Memory B cell (primary cell): ENCODE data around the gene DNM2.

Source experiments
- ATAC-seq: fragments of 150-1000 bp; cut with Tn5 transposase; 2 replicates; pipeline ENCODE4 v1.10.0; 2021; ENCODE audit warnings: low read depth, mild to moderate bottlenecking, moderate library complexity
- DNase-seq, 2 donors: peaks; one replicate each; pipeline ENCODE4 v3.0.0; 2022; ENCODE audit warnings: low spot score in 2 of 2
- H3K27ac Mint-ChIP-seq: one replicate; pipeline ENCODE4 v1.8.0; 2022; ENCODE audit warnings: mild to moderate bottlenecking, moderate library complexity, mixed read lengths
- H3K27me3 Mint-ChIP-seq: one replicate; pipeline ENCODE4 v1.8.0; 2022; ENCODE audit warnings: mixed read lengths
- H3K36me3 Mint-ChIP-seq: one replicate; pipeline ENCODE4 v1.8.0; 2022; ENCODE audit warnings: mild to moderate bottlenecking, mixed read lengths
- H3K4me1 Mint-ChIP-seq: one replicate; pipeline ENCODE4 v1.8.0; 2022; ENCODE audit warnings: mixed read lengths
- H3K4me3 Mint-ChIP-seq: one replicate; pipeline ENCODE4 v1.8.0; 2022; ENCODE audit warnings: mild to moderate bottlenecking, moderate library complexity, mixed read lengths
- H3K9me3 Mint-ChIP-seq: one replicate; pipeline ENCODE4 v1.8.0; 2022; ENCODE audit warnings: mixed read lengths

DNM2 gene

DNA sequence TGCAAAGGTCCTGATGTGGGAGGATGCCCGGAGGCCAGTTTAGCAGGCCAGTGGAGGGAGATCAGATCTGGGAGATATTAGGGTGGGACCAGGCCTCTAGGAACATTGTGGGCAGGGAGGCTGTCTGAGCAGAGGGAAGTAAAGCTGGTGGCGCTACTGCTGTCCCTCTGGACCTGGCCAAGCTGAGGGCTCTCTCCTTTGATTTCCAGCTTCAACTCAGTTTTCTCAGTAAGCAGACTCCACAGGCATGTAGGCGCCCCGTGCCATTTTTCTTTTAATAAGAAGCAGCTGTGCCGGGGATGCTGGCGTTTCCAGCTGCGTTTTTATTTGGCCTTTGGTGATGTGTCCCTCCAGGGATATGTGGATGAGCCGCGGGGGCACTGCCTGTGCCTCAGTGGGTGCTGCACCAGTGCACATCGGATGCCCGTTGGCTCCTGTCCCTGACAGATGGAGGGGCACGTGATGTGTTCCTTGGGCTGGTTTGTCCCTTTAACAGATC, 6.7 kb downstream of the DNM2 start:
- no peaks in the 10 kb centered on the region for H3K9me3 Mint-ChIP-seq
- no peak overlapping the region for H3K27ac Mint-ChIP-seq
- DNase-seq (no peak), ATAC-seq (no peak)
- H3K27me3 Mint-ChIP-seq, result no peaks in the 10 kb centered on the region
- peaks cover 37% of the 10 kb centered on the region for H3K4me1 Mint-ChIP-seq
- H3K36me3 Mint-ChIP-seq, result peaks cover 13% of the 10 kb centered on the region
- H3K4me3 Mint-ChIP-seq, result no peak overlapping the region

DNA sequence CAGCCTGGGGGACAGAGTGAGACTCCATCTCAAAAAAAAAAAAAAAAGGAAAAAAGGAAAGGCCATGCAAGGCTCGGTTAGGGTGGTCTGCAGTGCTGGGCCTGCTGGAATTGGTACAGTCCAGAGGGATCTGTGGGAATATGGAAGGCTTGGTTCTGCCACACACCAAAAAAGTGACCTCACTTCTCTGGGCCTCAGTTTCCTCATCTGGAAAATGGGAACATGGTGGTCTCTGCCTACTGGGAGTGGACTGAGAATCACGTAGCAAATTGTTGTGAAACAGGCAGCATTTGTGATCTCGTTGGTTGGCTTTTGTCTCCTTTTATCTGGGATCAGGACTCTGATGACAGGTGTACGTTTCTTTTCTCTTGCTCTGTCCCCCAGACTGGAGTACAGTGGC, 7.5 kb downstream of the DNM2 start:
- H3K9me3 Mint-ChIP-seq, result no peaks in the 10 kb centered on the region
- no peak overlapping the region for H3K4me3 Mint-ChIP-seq
- ATAC-seq (no peak), DNase-seq (no peak)
- H3K27ac Mint-ChIP-seq, result no peak overlapping the region
- H3K27me3 Mint-ChIP-seq, result no peaks in the 10 kb centered on the region
- H3K4me1 Mint-ChIP-seq, result peaks cover 38% of the 10 kb centered on the region
- peaks cover 13% of the 10 kb centered on the region for H3K36me3 Mint-ChIP-seq

DNA sequence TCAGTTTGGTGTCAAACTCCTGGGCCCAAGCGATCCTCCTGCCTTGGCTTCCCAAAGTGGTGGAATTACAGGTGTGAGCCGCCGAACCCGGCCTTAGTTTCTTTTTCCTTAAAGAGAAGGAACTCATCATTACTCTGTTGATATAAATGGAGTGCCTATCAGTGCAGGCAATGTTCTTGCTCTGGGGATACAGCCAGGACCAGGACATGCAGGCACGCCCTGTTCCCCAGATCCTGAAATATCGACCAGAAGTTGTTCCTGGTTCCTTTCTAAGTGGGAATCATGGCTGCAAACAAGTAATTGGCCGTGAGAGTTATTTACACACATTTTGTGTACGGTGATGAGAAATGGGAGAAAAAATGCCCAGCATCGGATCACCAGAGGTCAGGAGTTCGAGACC, 8.4 kb downstream of the DNM2 start:
- Mint-ChIP-seq H3K27ac (no peak overlapping the region), H3K27me3 (no peaks in the 10 kb centered on the region), H3K4me3 (no peak overlapping the region), H3K4me1 (peaks cover 38% of the 10 kb centered on the region), H3K9me3 (no peaks in the 10 kb centered on the region), H3K36me3 (peaks cover 13% of the 10 kb centered on the region)
- ATAC-seq (no peak), DNase-seq (no peak)

DNA sequence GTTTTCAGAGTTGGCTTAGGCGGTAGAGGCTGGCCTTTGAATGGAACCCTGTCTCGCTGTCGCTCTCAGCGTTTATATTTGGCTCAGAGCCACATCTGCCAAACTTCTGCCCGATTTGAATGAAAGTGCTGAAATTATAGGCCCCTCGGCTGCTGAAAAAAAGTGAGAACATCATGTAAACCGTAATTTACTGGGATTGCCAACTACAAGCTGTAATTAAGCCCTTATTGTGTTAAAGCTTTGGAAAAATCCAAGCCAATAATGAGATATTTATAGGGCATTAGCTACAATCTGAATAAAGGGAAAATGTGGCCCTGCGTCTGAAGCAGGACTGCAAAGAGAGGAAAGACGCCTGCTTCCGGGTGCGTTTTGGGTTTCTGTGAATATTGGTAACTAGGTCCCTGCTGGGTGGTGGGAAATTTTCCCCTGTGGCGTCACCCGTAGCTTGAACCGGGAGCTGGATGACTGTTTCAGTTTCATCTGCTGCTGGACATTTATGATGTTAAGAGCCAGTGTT, 9.9 kb downstream of the DNM2 start:
- ATAC-seq (no peak), DNase-seq (no peak)
- Mint-ChIP-seq H3K4me3 (no peak overlapping the region), H3K27ac (peak overlapping the region; percentile 78), H3K27me3 (no peaks in the 10 kb centered on the region), H3K9me3 (no peaks in the 10 kb centered on the region), H3K4me1 (peaks cover 35% of the 10 kb centered on the region), H3K36me3 (peaks cover 13% of the 10 kb centered on the region)

DNA sequence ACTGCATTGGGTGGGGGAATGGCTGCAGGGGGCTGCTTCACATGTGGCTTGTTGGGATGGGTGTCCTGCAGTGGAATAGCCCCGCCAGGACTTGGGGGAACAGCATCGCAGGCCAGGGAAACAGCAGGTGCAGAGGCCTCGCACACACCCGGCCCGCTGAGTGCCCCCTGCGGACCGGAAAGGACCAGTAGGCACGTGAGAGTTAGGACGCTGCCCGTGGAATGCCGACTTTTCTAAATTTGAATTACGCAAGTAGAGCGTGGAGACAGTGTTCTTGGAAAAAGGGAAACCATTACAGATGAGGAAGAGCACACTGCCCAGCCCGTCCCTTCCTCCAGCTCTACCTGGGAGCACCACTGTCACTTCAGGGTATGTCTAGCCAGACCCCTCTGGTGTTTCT, 11.5 kb downstream of the DNM2 start:
- no peak overlapping the region for H3K27ac Mint-ChIP-seq
- peaks cover 30% of the 10 kb centered on the region for H3K4me1 Mint-ChIP-seq

DNA sequence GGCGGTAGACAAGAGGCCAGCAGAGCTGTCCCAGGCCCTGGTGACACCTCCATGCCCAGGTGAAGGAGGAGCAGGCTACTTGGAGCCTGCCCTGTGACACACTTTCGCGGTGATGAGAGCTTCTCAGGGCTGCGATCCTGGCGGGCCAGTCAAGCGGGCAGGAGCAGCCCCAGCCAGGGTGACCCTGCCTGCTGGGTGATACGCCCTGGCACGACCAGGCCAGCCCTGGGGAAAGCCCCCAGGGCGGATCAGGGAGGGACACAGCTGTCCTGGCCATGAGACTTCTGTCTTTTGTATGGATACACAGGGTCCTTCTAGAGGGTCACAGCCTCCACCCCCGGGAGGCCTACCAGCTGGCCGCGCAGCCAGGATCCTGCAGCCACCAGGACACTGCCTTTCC, 13.1 kb downstream of the DNM2 start:
- Mint-ChIP-seq H3K9me3 (no peaks in the 10 kb centered on the region), H3K4me1 (peaks cover 26% of the 10 kb centered on the region), H3K27ac (peak overlapping the region; percentile 93), H3K36me3 (peaks cover 10% of the 10 kb centered on the region), H3K27me3 (no peaks in the 10 kb centered on the region), H3K4me3 (peak overlapping the region; percentile 32)
- ATAC-seq (no peak), DNase-seq (no peak)

More for the DNA sequence above, 11.5 kb downstream of the DNM2 start:
- Mint-ChIP-seq H3K27me3 (no peaks in the 10 kb centered on the region), H3K4me3 (no peak overlapping the region), H3K36me3 (peaks cover 9% of the 10 kb centered on the region), H3K9me3 (no peaks in the 10 kb centered on the region)
- no peak for DNase-seq
- no peak for ATAC-seq

DNA sequence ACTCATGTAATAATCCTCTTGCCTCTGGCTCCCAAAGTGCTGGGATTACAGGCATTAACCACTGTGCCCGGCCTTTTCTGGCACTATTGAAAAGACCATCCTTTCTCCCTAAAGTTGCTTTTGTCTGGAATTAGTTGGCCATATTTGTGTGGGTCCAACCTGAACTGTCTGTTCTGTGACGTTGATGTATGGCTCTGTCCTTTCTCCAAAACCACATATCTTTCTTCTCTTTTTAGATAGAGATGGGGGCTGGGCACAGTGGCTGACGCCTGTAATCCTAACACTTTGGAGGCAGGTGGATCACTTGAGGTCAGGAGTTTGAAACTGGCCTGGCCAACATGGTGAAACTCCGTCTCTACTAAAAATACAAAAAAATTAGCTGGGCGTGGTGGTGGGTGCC, 17.9 kb downstream of the DNM2 start:
- Mint-ChIP-seq H3K9me3 (peaks cover 2% of the 10 kb centered on the region), H3K4me3 (no peak overlapping the region), H3K4me1 (peaks cover 29% of the 10 kb centered on the region), H3K27ac (no peak overlapping the region), H3K36me3 (peaks cover 5% of the 10 kb centered on the region), H3K27me3 (no peaks in the 10 kb centered on the region)
- DNase-seq (no peak), ATAC-seq (no peak)

DNA sequence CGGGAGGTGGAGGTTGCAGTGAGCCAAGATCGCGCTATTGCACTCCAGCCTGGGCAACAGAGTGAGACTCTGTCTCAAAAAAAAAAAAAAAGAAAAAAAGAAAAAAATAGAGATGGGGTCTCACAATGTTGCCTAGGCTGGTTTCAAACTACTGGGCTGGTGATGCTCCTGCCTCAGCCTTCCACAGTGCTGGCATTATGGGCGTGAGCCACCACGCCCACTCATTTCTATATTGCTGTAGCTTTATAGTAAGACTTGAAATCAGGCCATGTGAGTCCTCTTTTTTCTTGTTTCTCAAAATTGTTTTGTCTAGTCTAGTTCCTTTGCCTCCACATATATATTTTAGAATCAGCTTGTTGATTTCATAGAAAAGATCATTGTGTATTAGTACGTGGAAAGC, 18.3 kb downstream of the DNM2 start:
- ATAC-seq (no peak), DNase-seq (no peak)
- peaks cover 5% of the 10 kb centered on the region for H3K36me3 Mint-ChIP-seq
- no peaks in the 10 kb centered on the region for H3K27me3 Mint-ChIP-seq
- H3K9me3 Mint-ChIP-seq, result peaks cover 2% of the 10 kb centered on the region
- peak overlapping the region; percentile 93 for H3K27ac Mint-ChIP-seq
- H3K4me3 Mint-ChIP-seq, result no peak overlapping the region
- H3K4me1 Mint-ChIP-seq, result peaks cover 32% of the 10 kb centered on the region

DNA sequence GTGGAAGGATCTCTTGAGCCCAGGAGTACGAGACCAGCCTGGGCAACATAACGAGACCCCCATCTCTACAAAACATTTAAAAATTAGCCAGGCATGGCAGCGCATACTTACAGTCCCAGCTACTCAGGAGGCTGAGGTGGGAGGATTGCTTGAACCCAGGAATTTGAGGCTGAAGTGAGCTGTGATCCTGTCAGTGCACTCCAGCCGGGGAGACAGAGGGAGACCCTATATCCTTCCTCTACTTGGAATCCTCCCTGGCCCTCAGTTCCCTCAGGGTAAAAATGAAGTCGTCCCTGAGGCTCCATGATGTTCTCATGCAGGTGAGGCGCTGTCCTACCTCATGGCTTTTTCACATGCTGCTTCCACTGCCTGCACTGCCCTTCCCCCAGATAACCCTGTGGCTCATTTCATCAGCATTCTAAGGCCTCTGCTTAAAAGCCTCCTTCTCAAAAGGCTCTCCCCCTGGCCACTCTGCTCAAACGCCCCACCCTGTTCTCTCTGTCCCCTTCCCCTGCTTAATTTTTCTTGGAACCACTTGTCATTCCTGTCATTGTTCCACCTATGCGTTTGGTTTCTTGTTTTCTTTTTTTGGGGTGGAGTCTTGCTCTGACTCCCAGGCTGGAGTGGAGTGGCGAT, 19.2 kb downstream of the DNM2 start:
- no peak for ATAC-seq
- Mint-ChIP-seq H3K36me3 (peaks cover 8% of the 10 kb centered on the region), H3K9me3 (peaks cover 2% of the 10 kb centered on the region), H3K27ac (peak overlapping the region; percentile 93), H3K27me3 (no peaks in the 10 kb centered on the region), H3K4me3 (no peak overlapping the region), H3K4me1 (peaks cover 34% of the 10 kb centered on the region)
- no peak for DNase-seq

DNA sequence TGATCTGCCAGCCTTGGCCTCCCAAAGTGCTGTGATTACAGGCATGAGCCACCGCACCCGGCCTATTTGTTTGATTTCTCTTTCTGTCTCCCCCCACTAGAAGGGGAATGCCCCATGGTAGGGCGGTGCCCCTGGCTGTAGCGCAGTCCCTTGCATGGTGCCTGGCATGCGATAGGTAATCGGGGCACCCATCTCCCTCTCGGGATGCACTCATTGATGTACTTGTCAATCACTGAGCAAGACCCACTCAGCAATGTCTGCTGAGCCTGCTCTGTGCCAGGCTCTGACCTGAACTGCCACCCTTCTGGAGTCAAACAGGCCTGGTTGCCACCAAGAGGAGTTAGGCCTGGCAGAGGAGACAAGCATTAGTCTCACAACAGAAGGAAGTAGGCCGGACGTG, 19.8 kb downstream of the DNM2 start:
- peak overlapping the region; percentile 93 for H3K27ac Mint-ChIP-seq
- DNase-seq (peak in 1 of 2 donors; percentile 35), ATAC-seq (peak; percentile 69)
- H3K4me3 Mint-ChIP-seq, result peak overlapping the region; percentile 83
- peaks cover 8% of the 10 kb centered on the region for H3K36me3 Mint-ChIP-seq
- peaks cover 37% of the 10 kb centered on the region for H3K4me1 Mint-ChIP-seq
- H3K27me3 Mint-ChIP-seq, result no peaks in the 10 kb centered on the region
- peaks cover 2% of the 10 kb centered on the region for H3K9me3 Mint-ChIP-seq

DNA sequence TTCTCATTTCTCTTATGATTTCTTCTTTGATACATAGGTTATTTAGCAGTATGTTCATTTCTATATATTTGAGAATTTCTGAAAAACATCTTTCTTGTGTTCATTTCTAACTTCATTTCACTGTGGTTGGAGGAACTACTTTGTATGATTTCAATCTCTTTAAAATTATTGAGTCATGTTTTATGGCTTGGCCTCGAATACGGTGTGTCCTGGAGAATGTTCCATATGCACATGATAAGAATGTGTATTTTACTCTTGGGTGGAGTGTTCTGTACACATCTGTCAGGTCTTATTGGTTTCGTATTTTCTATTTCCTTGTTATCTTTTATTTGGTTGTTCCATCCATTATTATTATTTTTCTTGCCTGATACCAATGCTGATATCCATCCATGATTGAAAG, 22.9 kb downstream of the DNM2 start:
- peak overlapping the region; percentile 20 for H3K27ac Mint-ChIP-seq
- DNase-seq (no peak), ATAC-seq (no peak)
- peaks cover 2% of the 10 kb centered on the region for H3K9me3 Mint-ChIP-seq
- no peak overlapping the region for H3K4me3 Mint-ChIP-seq
- H3K27me3 Mint-ChIP-seq, result no peaks in the 10 kb centered on the region
- H3K36me3 Mint-ChIP-seq, result peaks cover 9% of the 10 kb centered on the region
- H3K4me1 Mint-ChIP-seq, result peaks cover 37% of the 10 kb centered on the region

DNA sequence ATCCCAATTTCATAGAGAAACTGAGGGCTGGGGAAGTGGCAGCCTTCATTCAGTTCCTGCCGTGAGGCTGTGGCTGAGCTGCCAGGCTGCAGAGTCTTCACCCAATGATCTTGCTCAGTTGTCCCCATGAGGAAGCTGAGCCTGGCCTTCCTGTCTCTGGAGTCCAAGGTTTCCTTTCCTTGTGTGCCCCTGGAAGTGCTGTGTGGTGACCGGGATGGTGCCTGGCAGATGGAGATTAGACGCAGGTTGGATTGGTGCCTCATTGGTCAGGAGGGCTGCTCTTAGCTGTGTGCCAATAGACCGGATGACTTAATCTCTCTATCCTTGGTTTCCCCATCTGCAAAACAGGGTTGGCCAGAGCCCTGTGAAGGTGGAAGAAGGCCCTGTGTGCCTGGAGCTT, 24.6 kb downstream of the DNM2 start:
- Mint-ChIP-seq H3K4me3 (no peak overlapping the region), H3K4me1 (peaks cover 30% of the 10 kb centered on the region), H3K9me3 (peaks cover 2% of the 10 kb centered on the region), H3K36me3 (peaks cover 9% of the 10 kb centered on the region), H3K27me3 (no peaks in the 10 kb centered on the region), H3K27ac (no peak overlapping the region)
- DNase-seq, result no peak
- no peak for ATAC-seq

DNA sequence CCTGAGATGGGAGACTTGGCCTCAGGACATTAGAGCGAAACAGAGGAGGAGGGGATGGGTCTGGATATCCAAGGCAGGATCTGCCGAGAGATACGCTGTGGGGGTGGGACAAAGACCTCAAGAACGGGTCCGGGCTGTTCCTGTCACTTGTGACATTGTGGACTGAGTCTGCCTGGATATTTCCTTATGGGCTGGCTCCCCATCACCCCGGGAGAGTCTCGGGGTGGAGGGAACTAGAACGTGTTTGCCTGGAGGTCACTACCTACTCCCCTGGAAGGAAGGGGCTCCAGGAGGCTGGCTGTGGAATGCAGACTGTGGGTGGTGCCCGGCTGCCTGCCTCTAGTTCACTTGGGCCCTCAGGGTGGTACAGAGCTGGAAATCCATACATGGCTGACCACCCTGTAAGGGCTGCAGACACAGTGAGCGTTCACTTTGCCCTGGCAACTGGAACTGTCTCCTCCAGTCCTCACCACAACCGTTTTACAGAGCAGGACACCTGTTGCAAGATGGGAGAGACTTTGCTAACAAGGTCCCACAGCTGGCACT, 26.4 kb downstream of the DNM2 start:
- Mint-ChIP-seq H3K27ac (no peak overlapping the region), H3K4me1 (peaks cover 28% of the 10 kb centered on the region), H3K36me3 (peaks cover 6% of the 10 kb centered on the region)

DNA sequence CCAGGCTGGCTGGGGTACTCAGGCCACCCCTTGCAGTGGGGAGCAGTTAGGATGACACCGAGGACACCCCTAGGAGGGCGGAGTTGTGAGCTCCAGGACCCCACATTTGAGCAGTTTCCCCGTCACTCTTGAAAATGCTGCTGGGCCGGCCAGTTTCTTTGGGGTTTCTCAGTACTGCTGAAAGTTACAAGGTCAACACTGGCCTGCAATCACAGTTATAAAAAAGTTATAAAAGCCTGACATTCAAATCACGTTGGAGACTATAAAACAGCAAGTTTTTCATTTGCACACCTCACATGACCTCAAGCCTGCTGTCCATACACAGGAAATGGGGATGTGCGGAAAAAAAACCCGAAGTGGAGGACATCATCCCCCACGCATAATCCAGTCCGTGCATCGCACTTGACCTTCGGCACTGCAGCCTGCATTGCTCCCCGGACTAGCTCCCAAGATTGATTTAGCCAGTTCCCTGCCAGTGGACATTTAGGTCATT, 27.0 kb downstream of the DNM2 start:
- no peak overlapping the region for H3K27ac Mint-ChIP-seq
- H3K27me3 Mint-ChIP-seq, result no peaks in the 10 kb centered on the region
- no peak overlapping the region for H3K4me3 Mint-ChIP-seq
- ATAC-seq (no peak), DNase-seq (no peak)
- peaks cover 6% of the 10 kb centered on the region for H3K36me3 Mint-ChIP-seq
- H3K4me1 Mint-ChIP-seq, result peaks cover 30% of the 10 kb centered on the region
- H3K9me3 Mint-ChIP-seq, result peaks cover 2% of the 10 kb centered on the region

More for the DNA sequence above, 26.4 kb downstream of the DNM2 start:
- no peak for ATAC-seq
- H3K4me3 Mint-ChIP-seq, result no peak overlapping the region
- H3K27me3 Mint-ChIP-seq, result no peaks in the 10 kb centered on the region
- peaks cover 2% of the 10 kb centered on the region for H3K9me3 Mint-ChIP-seq
- DNase-seq, result no peak
